ENCODE measurements around the gene ATXN7L1. TPM values are rescaled to one million over a fixed set of nuclear protein-coding genes. Genes with fewer than 3 reads are reported as not detected.

The ATXN7L1 gene
- total and polyA plus RNA-seq, 2 of the 4 experiments (the other 2 are of a cell fraction): 3.5 to 4.3 TPM

GRCh38 chr7:105825371-105825770 is 51.0 kb downstream of the ATXN7L1 start:
- Histone ChIP-seq H2AK9ac (replicated peaks; ENCODE audit: low read depth, low read length, poor library complexity) (no peak overlapping the region), H4K20me1 (ENCODE audit: insufficient read depth, low read length) (no peaks in the 10 kb centered on the region), H2AFZ (replicated peaks; ENCODE audit: low read length, poor library complexity) (no peak overlapping the region), H3K9me1 (ENCODE audit: insufficient read depth, low read length) (peaks cover 8% of the 10 kb centered on the region), H3K4me2 (ENCODE audit: low read depth, low read length) (no peak overlapping the region), H3K14ac (replicated peaks; ENCODE audit: low read depth, low read length) (peak overlapping the region; percentile 81; the same call in 1 of the 2 replicates), H2BK120ac (ENCODE audit: low read depth, low read length) (peak overlapping the region; percentile 62; the same call in 1 of the 2 replicates), H4K5ac (ENCODE audit: low read depth, low read length) (no peak overlapping the region), H2BK15ac (ENCODE audit: low read depth, low read length) (peak overlapping the region; percentile 23; the same call in 1 of the 3 replicates), H4K91ac (ENCODE audit: insufficient read depth, low read depth, low read length) (peak overlapping the region; percentile 34; the same call in 1 of the 2 replicates), H3K9me3 (ENCODE audit: control insufficient read depth, insufficient read depth, low read length) (no peaks in the 10 kb centered on the region), H2AK5ac (ENCODE audit: low read depth, low read length) (no peak overlapping the region), H3K56ac (ENCODE audit: extremely low read depth, insufficient read depth, low read length) (no peak overlapping the region), H2BK20ac (ENCODE audit: low read depth, low read length) (peak overlapping the region; percentile 29; the same call in 1 of the 2 replicates), H4K8ac (ENCODE audit: low read depth in 2 of 2, low read length in 2 of 2) (peak overlapping the region in 1 of 2 experiments; percentile 3; a peak in 1 of 4 replicates), H3K4ac (ENCODE audit: low read depth, low read length) (peak overlapping the region; percentile 77), H3K79me1 (ENCODE audit: low read depth in 1 of 2, low read length in 2 of 2) (peaks cover 7 to 42% of the 10 kb centered on the region in 2 experiments), H3K4me3 (ENCODE audit: insufficient read depth, low read depth, low read length) (no peak overlapping the region), H3K36me3 (ENCODE audit: control insufficient read depth, insufficient read depth, low read length) (peaks cover under 1% of the 10 kb centered on the region; the same call in 1 of the 2 replicates), H3K27ac (ENCODE audit: insufficient read depth, low read length) (no peak overlapping the region), H2BK5ac (ENCODE audit: low read depth, low read length, poor library complexity, severe bottlenecking) (no peak overlapping the region), H3K4me1 (ENCODE audit: control insufficient read depth, insufficient read depth, low read length) (peaks cover 13% of the 10 kb centered on the region), H3K18ac (ENCODE audit: low read depth, low read length) (no peak overlapping the region), H3K27me3 (ENCODE audit: control insufficient read depth, insufficient read depth, low read length) (no peaks in the 10 kb centered on the region), H3K23ac (ENCODE audit: low read depth, low read length) (0 out of 2 replicates have a peak overlapping the region, but pooled peaks have one; percentile 34), H3K9ac (ENCODE audit: low read depth, low read length) (no peak overlapping the region)
- DNase-seq (no peak), ATAC-seq (ENCODE audit: low read depth) (no peak)
- dilution Hi-C loops (cut with HindIII; ENCODE audit: low sequenced_read_pairs, unreplicated experiment): no loop called here
- TF ChIP-seq, protein P1, sequence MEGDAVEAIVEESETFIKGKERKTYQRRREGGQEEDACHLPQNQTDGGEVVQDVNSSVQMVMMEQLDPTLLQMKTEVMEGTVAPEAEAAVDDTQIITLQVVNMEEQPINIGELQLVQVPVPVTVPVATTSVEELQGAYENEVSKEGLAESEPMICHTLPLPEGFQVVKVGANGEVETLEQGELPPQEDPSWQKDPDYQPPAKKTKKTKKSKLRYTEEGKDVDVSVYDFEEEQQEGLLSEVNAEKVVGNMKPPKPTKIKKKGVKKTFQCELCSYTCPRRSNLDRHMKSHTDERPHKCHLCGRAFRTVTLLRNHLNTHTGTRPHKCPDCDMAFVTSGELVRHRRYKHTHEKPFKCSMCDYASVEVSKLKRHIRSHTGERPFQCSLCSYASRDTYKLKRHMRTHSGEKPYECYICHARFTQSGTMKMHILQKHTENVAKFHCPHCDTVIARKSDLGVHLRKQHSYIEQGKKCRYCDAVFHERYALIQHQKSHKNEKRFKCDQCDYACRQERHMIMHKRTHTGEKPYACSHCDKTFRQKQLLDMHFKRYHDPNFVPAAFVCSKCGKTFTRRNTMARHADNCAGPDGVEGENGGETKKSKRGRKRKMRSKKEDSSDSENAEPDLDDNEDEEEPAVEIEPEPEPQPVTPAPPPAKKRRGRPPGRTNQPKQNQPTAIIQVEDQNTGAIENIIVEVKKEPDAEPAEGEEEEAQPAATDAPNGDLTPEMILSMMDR (conservative IDR thresholded peaks at IDR 0.05; ENCODE audit: low read depth, low read length): no peak
- TF ChIP-seq CEBPB (IDR thresholded peaks at IDR 0.05; ENCODE audit: low read depth, low read length): no peak
- TF ChIP-seq BHLHE40 (IDR thresholded peaks at IDR 0.05; ENCODE audit: low read depth, low read length): no peak
- no peak for TF ChIP-seq MAFK (IDR thresholded peaks at IDR 0.05; ENCODE audit: low read depth, low read length)
- no peak for TF ChIP-seq SMC3 (IDR thresholded peaks at IDR 0.05; ENCODE audit: low read depth, low read length)
- no peak for TF ChIP-seq MAZ (IDR thresholded peaks at IDR 0.05; ENCODE audit: borderline replicate concordance, low read depth, low read length)
- TF ChIP-seq MXI1 (IDR thresholded peaks at IDR 0.05; ENCODE audit: borderline replicate concordance, low read depth, low read length): no peak
- TF ChIP-seq, protein P2, sequence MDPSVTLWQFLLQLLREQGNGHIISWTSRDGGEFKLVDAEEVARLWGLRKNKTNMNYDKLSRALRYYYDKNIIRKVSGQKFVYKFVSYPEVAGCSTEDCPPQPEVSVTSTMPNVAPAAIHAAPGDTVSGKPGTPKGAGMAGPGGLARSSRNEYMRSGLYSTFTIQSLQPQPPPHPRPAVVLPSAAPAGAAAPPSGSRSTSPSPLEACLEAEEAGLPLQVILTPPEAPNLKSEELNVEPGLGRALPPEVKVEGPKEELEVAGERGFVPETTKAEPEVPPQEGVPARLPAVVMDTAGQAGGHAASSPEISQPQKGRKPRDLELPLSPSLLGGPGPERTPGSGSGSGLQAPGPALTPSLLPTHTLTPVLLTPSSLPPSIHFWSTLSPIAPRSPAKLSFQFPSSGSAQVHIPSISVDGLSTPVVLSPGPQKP (IDR thresholded peaks at IDR 0.05; ENCODE audit: borderline replicate concordance, low read depth, low read length): no peak
- TF ChIP-seq CHD1 (IDR thresholded peaks at IDR 0.05; ENCODE audit: low read depth, low read length): no peak
- TF ChIP-seq RAD21 (IDR thresholded peaks at IDR 0.05; ENCODE audit: low read length): no peak
- no peak for TF ChIP-seq NFE2L2 (IDR thresholded peaks at IDR 0.05; ENCODE audit: low read depth, low read length)
- WGBS, 2 experiments (ENCODE audit: extremely low coverage in 2 of 2, insufficient read length in 1 of 2): no CpG with 5 or more reads among the region's 1 CpG
- POLR2A ChIA-PET (ENCODE audit: unreplicated experiment): no interaction called here
- no TSS peak for BruUV-seq (replicated peaks)
- CTCF ChIA-PET: no interaction called here
- in situ Hi-C loops (cut with MboI; ENCODE audit: low sequenced_read_pairs): no loop called here
- intact Hi-C loops (cut with micrococcal nuclease): no loop called here

All from IMR-90 (cell line).